ENCODE data around the gene TPD52L1. TPM values are rescaled to one million over a fixed set of nuclear protein-coding genes. Genes with fewer than 3 reads are reported as not detected.

Gene TPD52L1
- total and polyA plus RNA-seq, 2 experiments from 2014 or later, result 22.8 to 24.0 TPM

GRCh38 chr6:125294036-125294435 is 140.5 kb downstream of the TPD52L1 start (continued):
- TF ChIP-seq ZNF462 (CRISPR knock-in tag; IDR thresholded peaks at IDR 0.05), result no peak

GRCh38 chr6:125294925-125295324 is 141.4 kb downstream of the TPD52L1 start:
- no peaks in the 10 kb centered on the region for H3F3A ChIP-seq (replicated peaks; ENCODE audit: low read depth)
- H3K36me3 ChIP-seq (ENCODE audit: insufficient read depth), result peaks cover 39% of the 10 kb centered on the region
- Mint-ChIP-seq H3K4me3 (no peak overlapping the region), H3K9me3 (no peaks in the 10 kb centered on the region), H3K27ac (no peak overlapping the region), H3K36me3 (ENCODE audit: low read depth) (peaks cover 60% of the 10 kb centered on the region), H3K27me3 (ENCODE audit: insufficient read depth, low read depth, poor library complexity) (no peaks in the 10 kb centered on the region), H3K4me1 (peaks cover 4% of the 10 kb centered on the region)
- H3K27me3 ChIP-seq (ENCODE audit: insufficient read depth), result no peaks in the 10 kb centered on the region
- H2AFZ ChIP-seq, result no peak overlapping the region
- ATAC-seq (no peak), DNase-seq (ENCODE audit: low spot score) (no peak)
- no peaks in the 10 kb centered on the region for H3K9me2 ChIP-seq (ENCODE audit: insufficient read depth)
- no peak overlapping the region for H3K27ac ChIP-seq (ENCODE audit: low read depth)
- no peak overlapping the region for H3K4me2 ChIP-seq
- TF ChIP-seq JUNB (IDR thresholded peaks at IDR 0.05; ENCODE audit: unreplicated experiment), result no peak
- no peak for TF ChIP-seq ZNF114 (CRISPR knock-in tag; IDR thresholded peaks at IDR 0.05)
- H3K79me2 ChIP-seq (replicated peaks; ENCODE audit: insufficient read depth), result peaks cover 4% of the 10 kb centered on the region
- H3K4me1 ChIP-seq (ENCODE audit: insufficient read depth), result no peaks in the 10 kb centered on the region
- no peaks in the 10 kb centered on the region; the same call in 1 of the 2 replicates for H4K20me1 ChIP-seq (replicated peaks; ENCODE audit: insufficient read depth)
- H3K4me3 ChIP-seq, result no peak overlapping the region

GRCh38 chr6:125296471-125296870 is 142.9 kb downstream of the TPD52L1 start:
- Histone ChIP-seq H3K27me3 (ENCODE audit: insufficient read depth) (no peaks in the 10 kb centered on the region), H3K9me2 (ENCODE audit: insufficient read depth) (no peaks in the 10 kb centered on the region), H3K36me3 (ENCODE audit: insufficient read depth) (peaks cover 37% of the 10 kb centered on the region), H4K20me1 (replicated peaks; ENCODE audit: insufficient read depth) (no peaks in the 10 kb centered on the region; the same call in 1 of the 2 replicates), H3K79me2 (replicated peaks; ENCODE audit: insufficient read depth) (peaks cover 16% of the 10 kb centered on the region), H3K4me3 (no peak overlapping the region), H2AFZ (no peak overlapping the region), H3F3A (replicated peaks; ENCODE audit: low read depth) (no peaks in the 10 kb centered on the region), H3K27ac (ENCODE audit: low read depth) (no peak overlapping the region), H3K4me1 (ENCODE audit: insufficient read depth) (peaks cover 11% of the 10 kb centered on the region; the same call in 1 of the 2 replicates), H3K4me2 (no peak overlapping the region)
- Mint-ChIP-seq H3K27ac (no peak overlapping the region), H3K36me3 (ENCODE audit: low read depth) (peaks cover 55% of the 10 kb centered on the region), H3K4me3 (no peak overlapping the region), H3K27me3 (ENCODE audit: insufficient read depth, low read depth, poor library complexity) (no peaks in the 10 kb centered on the region), H3K4me1 (peaks cover 11% of the 10 kb centered on the region), H3K9me3 (no peaks in the 10 kb centered on the region; the same call in 2 of the 3 replicates)
- ATAC-seq (no peak), DNase-seq (ENCODE audit: low spot score) (no peak)
- TF ChIP-seq REST (IDR thresholded peaks at IDR 0.05; ENCODE audit: unreplicated experiment) (no peak), CTCF (conservative IDR thresholded peaks at IDR 0.05; ENCODE audit: low read depth in 2 of 2) (no peak), EZH2 (IDR thresholded peaks at IDR 0.05; ENCODE audit: low read depth, unreplicated experiment) (no peak), ETS1 (IDR thresholded peaks at IDR 0.05) (no peak)

All from GM23338 (cell line).